ENCODE data around the gene NTN1.
A peak's percentile ranks its signal among the peaks of the same experiment; 100 is the strongest.

NTN1 gene

GRCh38 chr17:9221147-9221921 lies 200.0 kb downstream of the NTN1 start:
- DNase-seq = no peak

GRCh38 chr17:9221922-9222180 lies 200.5 kb downstream of the NTN1 start:
- no peak for DNase-seq

- DNase-seq = no peak
Observed at GRCh38 chr17:9223531-9223930, 202.2 kb downstream of the NTN1 start.

- no peak for DNase-seq
Observed at GRCh38 chr17:9224485-9224884, 203.2 kb downstream of the NTN1 start.

- no peak for DNase-seq
Observed at GRCh38 chr17:9225305-9226101, 204.2 kb downstream of the NTN1 start.

GRCh38 chr17:9226130-9226793 lies 205.0 kb downstream of the NTN1 start:
- DNase-seq = no peak

- DNase-seq = peak; percentile 18
Observed at GRCh38 chr17:9226794-9227135, 205.5 kb downstream of the NTN1 start.

- DNase-seq = no peak
Observed at GRCh38 chr17:9227819-9228407, 206.6 kb downstream of the NTN1 start.

GRCh38 chr17:9228408-9229159 lies 207.3 kb downstream of the NTN1 start:
- no peak for DNase-seq

- DNase-seq = no peak
Observed at GRCh38 chr17:9229160-9229825, 208.0 kb downstream of the NTN1 start.

GRCh38 chr17:9229826-9230201 lies 208.5 kb downstream of the NTN1 start:
- no peak for DNase-seq

- DNase-seq = no peak
Observed at GRCh38 chr17:9230346-9230745, 209.0 kb downstream of the NTN1 start.

GRCh38 chr17:9230861-9231260 lies 209.6 kb downstream of the NTN1 start:
- DNase-seq = no peak

GRCh38 chr17:9231449-9232154 lies 210.3 kb downstream of the NTN1 start:
- DNase-seq = no peak

GRCh38 chr17:9232155-9232475 lies 210.8 kb downstream of the NTN1 start:
- DNase-seq = no peak

GRCh38 chr17:9232591-9233270 lies 211.4 kb downstream of the NTN1 start:
- DNase-seq = no peak

GRCh38 chr17:9233271-9233599 lies 211.9 kb downstream of the NTN1 start:
- DNase-seq = no peak

GRCh38 chr17:9233761-9234160 lies 212.5 kb downstream of the NTN1 start:
- no peak for DNase-seq

GRCh38 chr17:9234389-9234945 lies 213.2 kb downstream of the NTN1 start:
- DNase-seq = no peak

GRCh38 chr17:9235346-9235745 lies 214.0 kb downstream of the NTN1 start:
- no peak for DNase-seq

Data from stimulated activated naive CD4-positive, alpha-beta T cell treated with Interleukin-2 at 50 U/mL for 16 hours (primary cell).